Mammary epithelial cell (primary cell): ENCODE measurements around the gene DNAH3.

Experiments used
- EZH2 ChIP-seq: IDR thresholded peaks from 2 replicates; pipeline ENCODE4 v1.6.1; 2012; ENCODE audit warnings: low read length, inconsistent platforms, borderline replicate concordance
- TF ChIP-seq, protein P1 (sequence below), 2 donors: IDR thresholded peaks in 1 of 2; conservative IDR thresholded peaks in 1 of 2; 2 replicates each; pipeline ENCODE4 v1.5.1; 2011 to 2012; ENCODE audit warnings: inconsistent platforms in 2 of 2, low read length in 2 of 2, mild to moderate bottlenecking in 2 of 2, control low read depth in 1 of 2, low read depth in 1 of 2; ENCODE audit not compliant: insufficient read depth in 1 of 2; ENCODE audit errors: extremely low read depth in 1 of 2

- TF ChIP-seq EZH2 = no peak
- TF ChIP-seq, protein P1, sequence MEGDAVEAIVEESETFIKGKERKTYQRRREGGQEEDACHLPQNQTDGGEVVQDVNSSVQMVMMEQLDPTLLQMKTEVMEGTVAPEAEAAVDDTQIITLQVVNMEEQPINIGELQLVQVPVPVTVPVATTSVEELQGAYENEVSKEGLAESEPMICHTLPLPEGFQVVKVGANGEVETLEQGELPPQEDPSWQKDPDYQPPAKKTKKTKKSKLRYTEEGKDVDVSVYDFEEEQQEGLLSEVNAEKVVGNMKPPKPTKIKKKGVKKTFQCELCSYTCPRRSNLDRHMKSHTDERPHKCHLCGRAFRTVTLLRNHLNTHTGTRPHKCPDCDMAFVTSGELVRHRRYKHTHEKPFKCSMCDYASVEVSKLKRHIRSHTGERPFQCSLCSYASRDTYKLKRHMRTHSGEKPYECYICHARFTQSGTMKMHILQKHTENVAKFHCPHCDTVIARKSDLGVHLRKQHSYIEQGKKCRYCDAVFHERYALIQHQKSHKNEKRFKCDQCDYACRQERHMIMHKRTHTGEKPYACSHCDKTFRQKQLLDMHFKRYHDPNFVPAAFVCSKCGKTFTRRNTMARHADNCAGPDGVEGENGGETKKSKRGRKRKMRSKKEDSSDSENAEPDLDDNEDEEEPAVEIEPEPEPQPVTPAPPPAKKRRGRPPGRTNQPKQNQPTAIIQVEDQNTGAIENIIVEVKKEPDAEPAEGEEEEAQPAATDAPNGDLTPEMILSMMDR (conservative IDR thresholded peaks at IDR 0.05 in 1 of 2, IDR thresholded peaks at IDR 0.05 in 1 of 2; ENCODE audit: extremely low read depth in 1 of 2, insufficient read depth in 1 of 2, low read depth in 1 of 2, low read length in 2 of 2) = no peak
Measured at GRCh38 chr16:21078563-21078962, 72.1 kb downstream of the DNAH3 start.
